ENCODE measurements around the gene CD79A. TPM values are rescaled to one million over a fixed set of nuclear protein-coding genes. Genes with fewer than 3 reads are reported as not detected.
"Not testable (repeated sequence)": the region's sequence is repeated elsewhere in the genome, so short reads cannot be mapped to it uniquely, and the experiment has no call there.

Gene CD79A
- total RNA-seq, 2 experiments from 2014 or later: 2.5 to 2.7 TPM

- peaks cover 21% of the 10 kb centered on the region for H3K27me3 Mint-ChIP-seq (ENCODE audit: low read depth)
These were observed 35.9 kb downstream of the CD79A start for GRCh38 chr19:41912899-41913537.

DNA sequence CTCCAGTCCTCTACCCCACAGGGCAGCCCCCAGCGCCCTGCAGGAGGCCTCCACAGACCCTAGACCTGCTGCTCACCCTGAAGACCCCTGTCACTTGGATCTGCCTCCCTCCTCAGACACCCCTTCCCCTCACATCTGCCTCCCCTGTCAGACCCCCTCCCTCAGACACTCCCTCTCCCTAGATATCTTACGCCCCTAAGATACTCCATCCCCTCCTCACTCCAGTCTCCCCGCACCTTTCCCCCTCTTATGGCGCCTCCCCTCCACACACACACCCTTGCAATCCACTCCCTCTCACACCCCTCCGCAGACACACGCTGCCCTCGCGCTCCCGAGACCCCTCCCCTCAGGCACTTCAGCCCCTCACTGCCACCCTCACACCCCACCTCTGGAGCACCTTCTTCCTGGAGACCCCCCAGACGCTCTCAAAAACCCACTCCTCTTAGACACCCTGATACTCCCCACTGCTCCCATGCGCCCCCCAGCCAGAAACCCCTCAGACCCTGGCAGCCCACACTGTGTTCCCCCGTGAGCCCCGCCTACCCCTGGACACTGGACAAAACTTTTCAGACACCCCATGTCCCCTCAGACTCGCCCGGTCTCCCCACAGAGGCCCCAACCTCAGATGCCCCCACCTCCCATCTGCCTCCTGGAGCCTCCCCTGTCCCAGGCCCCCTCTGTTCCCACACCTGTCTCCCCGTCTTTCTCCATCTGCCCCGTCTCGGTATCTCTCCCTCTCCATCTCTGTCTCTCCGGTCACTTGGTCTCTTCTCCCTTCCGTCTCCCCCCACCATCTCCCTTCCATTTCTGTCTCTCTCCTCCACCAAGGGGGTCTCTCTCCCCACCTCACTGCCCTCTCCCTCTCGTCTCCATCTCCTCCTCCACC lies 36.7 kb downstream of the CD79A start:
- DNase-seq: no peak
- Mint-ChIP-seq H3K27me3 (ENCODE audit: low read depth) (peaks cover 21% of the 10 kb centered on the region), H3K4me1 (ENCODE audit: low read depth) (peaks cover 34% of the 10 kb centered on the region), H3K9me3 (no peaks in the 10 kb centered on the region), H3K27ac (no peak overlapping the region), H3K36me3 (ENCODE audit: low read depth) (peaks cover 2% of the 10 kb centered on the region), H3K4me3 (no peak overlapping the region)
- intact Hi-C loops (cut with micrococcal nuclease): no loop called here
- CTCF ChIA-PET: no interaction called here

More at GRCh38 chr19:41912899-41913537, 35.9 kb downstream of the CD79A start:
- Mint-ChIP-seq H3K36me3 (ENCODE audit: low read depth) (peaks cover 2% of the 10 kb centered on the region), H3K27ac (no peak overlapping the region), H3K4me3 (no peak overlapping the region), H3K4me1 (ENCODE audit: low read depth) (peaks cover 34% of the 10 kb centered on the region), H3K9me3 (no peaks in the 10 kb centered on the region)
- intact Hi-C loops (cut with micrococcal nuclease): no loop called here
- no peak for DNase-seq
- CTCF ChIA-PET: no interaction called here

GRCh38 chr19:41914424-41914834 lies 37.4 kb downstream of the CD79A start:
- Mint-ChIP-seq H3K27me3 (ENCODE audit: low read depth) (peaks cover 21% of the 10 kb centered on the region), H3K4me1 (ENCODE audit: low read depth) (peaks cover 29% of the 10 kb centered on the region)
- intact Hi-C loops (cut with micrococcal nuclease); H3K4me3 Mint-ChIP-seq; CTCF ChIA-PET; H3K36me3 Mint-ChIP-seq (ENCODE audit: low read depth); H3K9me3 Mint-ChIP-seq; H3K27ac Mint-ChIP-seq; DNase-seq: not testable (repeated sequence)

DNA sequence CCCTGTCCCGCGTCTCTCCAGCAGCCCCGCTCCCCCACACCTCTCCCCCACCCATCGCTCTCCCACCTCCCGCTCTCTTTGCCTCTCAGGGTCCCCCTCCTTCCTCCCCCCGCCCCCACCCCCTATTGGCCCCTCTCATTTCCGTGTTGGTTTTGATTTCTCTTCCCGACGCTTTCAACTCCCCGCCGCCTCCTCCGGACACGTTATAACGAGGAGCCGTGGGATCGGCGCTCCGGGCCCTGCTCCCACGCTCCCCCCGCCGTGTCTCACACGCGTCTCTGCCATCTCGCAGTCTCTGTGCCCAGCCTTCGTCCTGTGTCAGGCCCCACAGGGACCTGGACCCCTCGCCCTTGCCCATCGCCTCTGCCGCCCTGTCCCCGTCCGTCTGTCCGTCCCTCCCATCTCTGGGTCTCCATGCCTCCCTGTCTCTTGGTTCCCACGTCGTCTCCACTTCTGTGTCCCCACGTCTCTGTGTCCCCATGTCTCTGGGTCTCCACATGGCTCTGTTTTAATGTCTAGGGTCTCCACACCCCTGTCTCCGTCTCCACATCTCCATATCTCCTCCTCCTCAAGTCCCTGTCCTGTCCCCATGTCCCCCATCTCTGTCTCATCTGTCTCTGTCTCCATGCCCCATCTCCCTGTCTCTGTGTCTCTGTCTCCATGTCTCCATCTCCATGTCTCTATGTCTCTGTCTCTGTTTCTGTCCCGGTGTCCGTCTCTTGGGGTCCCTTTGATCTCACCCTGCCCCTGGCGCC lies 38.1 kb downstream of the CD79A start:
- DNase-seq: no peak
- Mint-ChIP-seq H3K36me3 (ENCODE audit: low read depth) (peaks cover 2% of the 10 kb centered on the region), H3K27me3 (ENCODE audit: low read depth) (peaks cover 21% of the 10 kb centered on the region), H3K4me3 (no peak overlapping the region), H3K27ac (no peak overlapping the region), H3K4me1 (ENCODE audit: low read depth) (peaks cover 29% of the 10 kb centered on the region), H3K9me3 (no peaks in the 10 kb centered on the region)
- CTCF ChIA-PET: no interaction called here
- intact Hi-C loops (cut with micrococcal nuclease): no loop called here

DNA sequence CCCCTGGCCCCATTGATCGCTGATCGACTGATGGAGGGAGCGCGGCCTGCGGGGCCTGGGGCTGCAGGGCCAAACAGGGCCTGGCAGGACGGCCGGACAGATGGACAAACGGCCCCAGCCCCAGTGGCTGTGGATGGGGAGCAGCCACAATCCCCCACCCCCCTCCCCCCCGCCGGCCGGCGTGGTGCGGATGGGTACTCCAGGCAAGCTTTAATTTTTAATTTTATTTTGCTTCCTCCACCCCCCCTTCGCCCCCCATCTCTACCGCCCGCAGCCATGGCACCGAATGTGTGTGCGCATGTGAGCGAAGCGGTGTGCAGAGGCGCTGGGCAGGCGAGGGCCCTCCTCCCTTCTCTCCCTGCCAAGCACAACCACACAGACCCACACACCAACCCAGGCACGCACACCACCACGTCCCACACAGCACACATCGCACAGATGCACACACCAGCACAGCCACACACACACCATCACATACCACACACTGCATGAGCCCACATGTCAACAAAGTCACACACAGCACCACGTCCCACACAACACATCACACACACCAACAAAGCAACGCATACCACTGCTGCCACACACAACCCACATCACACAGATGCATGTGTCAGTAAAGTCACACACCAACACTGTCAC lies 38.8 kb downstream of the CD79A start:
- CTCF ChIA-PET: no interaction called here
- Mint-ChIP-seq H3K4me3 (no peak overlapping the region), H3K4me1 (ENCODE audit: low read depth) (peaks cover 24% of the 10 kb centered on the region), H3K36me3 (ENCODE audit: low read depth) (peaks cover 2% of the 10 kb centered on the region), H3K27me3 (ENCODE audit: low read depth) (peaks cover 21% of the 10 kb centered on the region), H3K9me3 (no peaks in the 10 kb centered on the region), H3K27ac (no peak overlapping the region)
- intact Hi-C loops (cut with micrococcal nuclease): no loop called here
- no peak for DNase-seq

GRCh38 chr19:41917676-41918075 lies 40.6 kb downstream of the CD79A start:
- intact Hi-C loops (cut with micrococcal nuclease): no loop called here
- Mint-ChIP-seq H3K36me3 (ENCODE audit: low read depth) (no peaks in the 10 kb centered on the region), H3K9me3 (no peaks in the 10 kb centered on the region), H3K27me3 (ENCODE audit: low read depth) (peaks cover 14% of the 10 kb centered on the region), H3K4me3 (no peak overlapping the region), H3K4me1 (ENCODE audit: low read depth) (peaks cover 19% of the 10 kb centered on the region), H3K27ac (no peak overlapping the region)
- CTCF ChIA-PET: no interaction called here
- DNase-seq: no peak

DNA sequence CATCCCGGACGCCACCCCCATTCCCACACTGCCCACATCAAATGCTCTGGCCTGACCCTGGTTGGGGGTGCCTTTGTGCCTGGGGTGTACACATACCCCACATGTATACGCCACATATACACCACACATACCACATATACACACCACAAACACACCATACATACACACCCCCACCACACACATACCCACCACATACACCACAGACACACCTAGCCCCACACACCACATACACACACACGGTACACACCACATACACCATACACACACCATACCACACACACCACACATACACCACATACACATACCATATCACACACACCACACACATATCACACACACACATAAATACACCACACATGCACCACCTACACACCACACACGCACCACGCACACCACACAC lies 41.0 kb downstream of the CD79A start:
- no peak for DNase-seq
- Mint-ChIP-seq H3K4me3 (no peak overlapping the region), H3K9me3 (no peaks in the 10 kb centered on the region), H3K4me1 (ENCODE audit: low read depth) (peaks cover 21% of the 10 kb centered on the region), H3K27ac (no peak overlapping the region), H3K36me3 (ENCODE audit: low read depth) (no peaks in the 10 kb centered on the region), H3K27me3 (ENCODE audit: low read depth) (peaks cover 14% of the 10 kb centered on the region)
- CTCF ChIA-PET: no interaction called here
- intact Hi-C loops (cut with micrococcal nuclease): no loop called here

DNA sequence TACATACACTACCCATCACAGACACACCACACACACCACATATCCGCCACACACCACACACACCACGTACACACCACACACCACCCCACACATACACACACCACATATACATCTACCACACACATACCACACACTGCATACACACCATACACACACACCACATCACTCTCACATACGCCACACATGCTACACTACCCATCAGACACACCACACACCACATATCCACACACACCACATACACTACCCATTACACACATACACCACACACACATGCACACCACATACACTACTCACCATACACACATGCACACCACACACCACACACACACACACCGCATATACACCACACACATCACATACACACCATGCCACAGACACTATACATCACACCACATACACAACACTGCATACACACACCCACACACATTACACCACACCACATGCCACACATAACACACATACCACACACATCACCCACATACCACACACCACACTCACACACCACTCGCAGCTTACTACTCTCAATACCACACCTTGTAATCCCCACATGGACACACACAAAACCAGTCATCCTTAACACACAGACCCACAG lies 41.7 kb downstream of the CD79A start:
- CTCF ChIA-PET: interaction anchor here (1.1 kb wide), 1 partner anchor 9 kb away, joined by 3 read pairs; the partner anchor contains the start of gene ERFL
- Mint-ChIP-seq H3K27me3 (ENCODE audit: low read depth) (peaks cover 11% of the 10 kb centered on the region), H3K27ac (no peak overlapping the region), H3K4me3 (no peak overlapping the region), H3K36me3 (ENCODE audit: low read depth) (no peaks in the 10 kb centered on the region), H3K9me3 (no peaks in the 10 kb centered on the region), H3K4me1 (ENCODE audit: low read depth) (peaks cover 21% of the 10 kb centered on the region)
- intact Hi-C loops (cut with micrococcal nuclease): no loop called here
- DNase-seq: no peak

DNA sequence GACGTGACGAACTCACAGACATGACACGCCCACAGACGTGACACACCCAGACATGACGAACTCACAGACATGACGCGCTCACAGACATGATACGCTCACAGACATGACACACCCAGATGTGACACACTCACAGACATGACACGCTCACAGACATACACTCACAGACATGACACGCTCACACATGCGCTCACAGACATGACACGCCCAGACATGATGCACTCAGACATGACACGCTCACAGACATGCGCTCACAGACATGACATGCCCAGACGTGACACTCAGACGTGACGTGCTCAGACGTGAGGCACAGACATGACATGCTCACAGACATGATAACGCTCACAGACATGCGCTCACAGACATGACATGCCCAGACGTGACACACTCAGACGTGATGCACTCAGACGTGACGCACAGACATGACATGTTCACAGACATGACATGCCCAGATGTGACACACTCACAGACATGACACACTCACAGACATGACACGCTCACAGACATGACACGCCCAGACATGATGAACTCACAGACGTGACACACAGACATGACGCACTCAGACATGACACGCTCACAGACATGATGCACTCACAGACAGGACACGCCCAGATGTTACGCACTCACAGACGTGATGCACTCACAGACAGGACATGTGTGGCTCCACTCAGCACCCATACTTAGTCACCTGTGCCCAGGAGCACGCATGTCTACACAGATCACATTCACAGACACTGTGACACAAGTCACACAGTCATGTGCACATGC lies 43.1 kb downstream of the CD79A start:
- Mint-ChIP-seq H3K27ac (no peak overlapping the region), H3K27me3 (ENCODE audit: low read depth) (peaks cover 4% of the 10 kb centered on the region), H3K4me1 (ENCODE audit: low read depth) (peaks cover 17% of the 10 kb centered on the region), H3K36me3 (ENCODE audit: low read depth) (no peaks in the 10 kb centered on the region), H3K9me3 (no peaks in the 10 kb centered on the region), H3K4me3 (no peak overlapping the region)
- CTCF ChIA-PET: interaction anchor here (0.7 kb wide), 1 partner anchor 37 kb away, joined by 7 read pairs; no protein-coding TSS in a partner anchor
- DNase-seq: no peak
- intact Hi-C loops (cut with micrococcal nuclease): no loop called here

GRCh38 chr19:41920882-41921576 lies 44.0 kb downstream of the CD79A start:
- Mint-ChIP-seq H3K9me3 (no peaks in the 10 kb centered on the region), H3K4me1 (ENCODE audit: low read depth) (peaks cover 17% of the 10 kb centered on the region), H3K27me3 (ENCODE audit: low read depth) (peaks cover 4% of the 10 kb centered on the region), H3K27ac (no peak overlapping the region), H3K36me3 (ENCODE audit: low read depth) (no peaks in the 10 kb centered on the region), H3K4me3 (no peak overlapping the region)
- CTCF ChIA-PET: interaction anchor here (0.8 kb wide), 1 partner anchor 14 kb away, joined by 4 read pairs; no protein-coding TSS in a partner anchor
- DNase-seq: no peak
- intact Hi-C loops (cut with micrococcal nuclease): no loop called here

All from activated naive CD4-positive, alpha-beta T cell treated with anti-CD3 and anti-CD28 coated beads for 36 hours (primary cell).